GM23338 (cell line): ENCODE results near the gene ECE2.

Experiments used
- CREB1 ChIP-seq: fragments of 250-450 bp; sonication (Bioruptor Pico); IDR thresholded peaks from 2 replicates; pipeline ENCODE4 v1.5.0; 2020; ENCODE audit warnings: low read depth, mild to moderate bottlenecking, moderate library complexity
- EZH2 ChIP-seq: fragments of 200-600 bp; sonication (generic); IDR thresholded peaks from one replicate; pipeline ENCODE4 v1.8.0; 2017; ENCODE audit warnings: antibody characterized with exemption, mild to moderate bottlenecking, low read depth; ENCODE audit not compliant: unreplicated experiment
- JUNB ChIP-seq: IDR thresholded peaks from one replicate; pipeline ENCODE4 v1.6.1; 2016; ENCODE audit warnings: antibody characterized with exemption; ENCODE audit not compliant: unreplicated experiment
- POLR2AphosphoS5 ChIP-seq: IDR thresholded peaks from 2 replicates; pipeline ENCODE4 v1.6.1; 2016; ENCODE audit warnings: antibody characterized with exemption, low read depth
- TF ChIP-seq, protein P1 (sequence below), 2 experiments: fragments of 200-600 bp in 1 of 2; sonication (generic) in 1 of 2; conservative IDR thresholded peaks; 2 replicates each; pipeline versions ENCODE4 v1.5.1 to v1.6.1; 2016 to 2017; ENCODE audit warnings: antibody characterized with exemption in 2 of 2, low read depth in 2 of 2, mild to moderate bottlenecking in 2 of 2, moderate library complexity in 1 of 2
- TF ChIP-seq, protein P2 (sequence below): fragments of 250-450 bp; sonication (Bioruptor Pico); IDR thresholded peaks from 2 replicates; pipeline ENCODE4 v1.5.0; 2020; ENCODE audit warnings: mild to moderate bottlenecking, moderate library complexity
- TF ChIP-seq, protein P3 (sequence below): IDR thresholded peaks from one replicate; pipeline ENCODE4 v1.6.1; 2018; ENCODE audit warnings: antibody characterized with exemption; ENCODE audit not compliant: unreplicated experiment

DNA sequence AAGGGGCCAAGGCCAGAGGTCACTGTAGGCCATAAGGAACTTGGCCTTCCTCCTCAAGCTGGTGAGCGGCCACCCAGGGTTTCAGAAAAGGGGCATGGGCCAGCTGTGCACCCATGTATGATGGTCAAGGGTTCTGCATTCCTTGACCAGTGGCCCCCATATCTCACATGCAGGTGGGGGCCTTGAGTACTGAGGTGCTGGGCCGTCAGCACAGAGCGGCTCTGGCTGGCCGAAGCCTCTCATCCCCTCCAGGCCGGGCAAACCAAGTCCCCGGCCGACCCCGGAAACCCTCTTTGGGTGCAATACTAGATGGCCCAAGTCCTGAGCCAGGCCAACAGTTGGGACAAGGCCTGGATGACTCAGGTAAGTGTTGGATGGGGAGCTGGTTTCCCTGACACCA is 36.6 kb upstream of the ECE2 start:
- TF ChIP-seq, protein P1, sequence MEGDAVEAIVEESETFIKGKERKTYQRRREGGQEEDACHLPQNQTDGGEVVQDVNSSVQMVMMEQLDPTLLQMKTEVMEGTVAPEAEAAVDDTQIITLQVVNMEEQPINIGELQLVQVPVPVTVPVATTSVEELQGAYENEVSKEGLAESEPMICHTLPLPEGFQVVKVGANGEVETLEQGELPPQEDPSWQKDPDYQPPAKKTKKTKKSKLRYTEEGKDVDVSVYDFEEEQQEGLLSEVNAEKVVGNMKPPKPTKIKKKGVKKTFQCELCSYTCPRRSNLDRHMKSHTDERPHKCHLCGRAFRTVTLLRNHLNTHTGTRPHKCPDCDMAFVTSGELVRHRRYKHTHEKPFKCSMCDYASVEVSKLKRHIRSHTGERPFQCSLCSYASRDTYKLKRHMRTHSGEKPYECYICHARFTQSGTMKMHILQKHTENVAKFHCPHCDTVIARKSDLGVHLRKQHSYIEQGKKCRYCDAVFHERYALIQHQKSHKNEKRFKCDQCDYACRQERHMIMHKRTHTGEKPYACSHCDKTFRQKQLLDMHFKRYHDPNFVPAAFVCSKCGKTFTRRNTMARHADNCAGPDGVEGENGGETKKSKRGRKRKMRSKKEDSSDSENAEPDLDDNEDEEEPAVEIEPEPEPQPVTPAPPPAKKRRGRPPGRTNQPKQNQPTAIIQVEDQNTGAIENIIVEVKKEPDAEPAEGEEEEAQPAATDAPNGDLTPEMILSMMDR (conservative IDR thresholded peaks at IDR 0.05; ENCODE audit: low read depth in 2 of 2), result no peak
- TF ChIP-seq JUNB, result no peak
- TF ChIP-seq POLR2AphosphoS5, result no peak
- no peak for TF ChIP-seq EZH2
- TF ChIP-seq, protein P2, sequence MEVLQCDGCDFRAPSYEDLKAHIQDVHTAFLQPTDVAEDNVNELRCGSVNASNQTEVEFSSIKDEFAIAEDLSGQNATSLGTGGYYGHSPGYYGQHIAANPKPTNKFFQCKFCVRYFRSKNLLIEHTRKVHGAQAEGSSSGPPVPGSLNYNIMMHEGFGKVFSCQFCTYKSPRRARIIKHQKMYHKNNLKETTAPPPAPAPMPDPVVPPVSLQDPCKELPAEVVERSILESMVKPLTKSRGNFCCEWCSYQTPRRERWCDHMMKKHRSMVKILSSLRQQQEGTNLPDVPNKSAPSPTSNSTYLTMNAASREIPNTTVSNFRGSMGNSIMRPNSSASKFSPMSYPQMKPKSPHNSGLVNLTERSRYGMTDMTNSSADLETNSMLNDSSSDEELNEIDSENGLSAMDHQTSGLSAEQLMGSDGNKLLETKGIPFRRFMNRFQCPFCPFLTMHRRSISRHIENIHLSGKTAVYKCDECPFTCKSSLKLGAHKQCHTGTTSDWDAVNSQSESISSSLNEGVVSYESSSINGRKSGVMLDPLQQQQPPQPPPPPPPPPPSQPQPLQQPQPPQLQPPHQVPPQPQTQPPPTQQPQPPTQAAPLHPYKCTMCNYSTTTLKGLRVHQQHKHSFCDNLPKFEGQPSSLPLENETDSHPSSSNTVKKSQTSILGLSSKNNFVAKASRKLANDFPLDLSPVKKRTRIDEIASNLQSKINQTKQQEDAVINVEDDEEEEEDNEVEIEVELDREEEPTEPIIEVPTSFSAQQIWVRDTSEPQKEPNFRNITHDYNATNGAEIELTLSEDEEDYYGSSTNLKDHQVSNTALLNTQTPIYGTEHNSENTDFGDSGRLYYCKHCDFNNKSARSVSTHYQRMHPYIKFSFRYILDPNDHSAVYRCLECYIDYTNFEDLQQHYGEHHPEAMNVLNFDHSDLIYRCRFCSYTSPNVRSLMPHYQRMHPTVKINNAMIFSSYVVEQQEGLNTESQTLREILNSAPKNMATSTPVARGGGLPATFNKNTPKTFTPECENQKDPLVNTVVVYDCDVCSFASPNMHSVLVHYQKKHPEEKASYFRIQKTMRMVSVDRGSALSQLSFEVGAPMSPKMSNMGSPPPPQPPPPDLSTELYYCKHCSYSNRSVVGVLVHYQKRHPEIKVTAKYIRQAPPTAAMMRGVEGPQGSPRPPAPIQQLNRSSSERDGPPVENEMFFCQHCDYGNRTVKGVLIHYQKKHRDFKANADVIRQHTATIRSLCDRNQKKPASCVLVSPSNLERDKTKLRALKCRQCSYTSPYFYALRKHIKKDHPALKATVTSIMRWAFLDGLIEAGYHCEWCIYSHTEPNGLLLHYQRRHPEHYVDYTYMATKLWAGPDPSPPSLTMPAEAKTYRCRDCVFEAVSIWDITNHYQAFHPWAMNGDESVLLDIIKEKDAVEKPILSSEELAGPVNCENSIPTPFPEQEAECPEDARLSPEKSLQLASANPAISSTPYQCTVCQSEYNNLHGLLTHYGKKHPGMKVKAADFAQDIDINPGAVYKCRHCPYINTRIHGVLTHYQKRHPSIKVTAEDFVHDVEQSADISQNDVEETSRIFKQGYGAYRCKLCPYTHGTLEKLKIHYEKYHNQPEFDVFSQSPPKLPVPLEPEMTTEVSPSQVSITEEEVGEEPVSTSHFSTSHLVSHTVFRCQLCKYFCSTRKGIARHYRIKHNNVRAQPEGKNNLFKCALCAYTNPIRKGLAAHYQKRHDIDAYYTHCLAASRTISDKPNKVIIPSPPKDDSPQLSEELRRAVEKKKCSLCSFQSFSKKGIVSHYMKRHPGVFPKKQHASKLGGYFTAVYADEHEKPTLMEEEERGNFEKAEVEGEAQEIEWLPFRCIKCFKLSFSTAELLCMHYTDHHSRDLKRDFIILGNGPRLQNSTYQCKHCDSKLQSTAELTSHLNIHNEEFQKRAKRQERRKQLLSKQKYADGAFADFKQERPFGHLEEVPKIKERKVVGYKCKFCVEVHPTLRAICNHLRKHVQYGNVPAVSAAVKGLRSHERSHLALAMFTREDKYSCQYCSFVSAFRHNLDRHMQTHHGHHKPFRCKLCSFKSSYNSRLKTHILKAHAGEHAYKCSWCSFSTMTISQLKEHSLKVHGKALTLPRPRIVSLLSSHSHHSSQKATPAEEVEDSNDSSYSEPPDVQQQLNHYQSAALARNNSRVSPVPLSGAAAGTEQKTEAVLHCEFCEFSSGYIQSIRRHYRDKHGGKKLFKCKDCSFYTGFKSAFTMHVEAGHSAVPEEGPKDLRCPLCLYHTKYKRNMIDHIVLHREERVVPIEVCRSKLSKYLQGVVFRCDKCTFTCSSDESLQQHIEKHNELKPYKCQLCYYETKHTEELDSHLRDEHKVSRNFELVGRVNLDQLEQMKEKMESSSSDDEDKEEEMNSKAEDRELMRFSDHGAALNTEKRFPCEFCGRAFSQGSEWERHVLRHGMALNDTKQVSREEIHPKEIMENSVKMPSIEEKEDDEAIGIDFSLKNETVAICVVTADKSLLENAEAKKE (CRISPR knock-in tag), result no peak
- TF ChIP-seq, protein P3, sequence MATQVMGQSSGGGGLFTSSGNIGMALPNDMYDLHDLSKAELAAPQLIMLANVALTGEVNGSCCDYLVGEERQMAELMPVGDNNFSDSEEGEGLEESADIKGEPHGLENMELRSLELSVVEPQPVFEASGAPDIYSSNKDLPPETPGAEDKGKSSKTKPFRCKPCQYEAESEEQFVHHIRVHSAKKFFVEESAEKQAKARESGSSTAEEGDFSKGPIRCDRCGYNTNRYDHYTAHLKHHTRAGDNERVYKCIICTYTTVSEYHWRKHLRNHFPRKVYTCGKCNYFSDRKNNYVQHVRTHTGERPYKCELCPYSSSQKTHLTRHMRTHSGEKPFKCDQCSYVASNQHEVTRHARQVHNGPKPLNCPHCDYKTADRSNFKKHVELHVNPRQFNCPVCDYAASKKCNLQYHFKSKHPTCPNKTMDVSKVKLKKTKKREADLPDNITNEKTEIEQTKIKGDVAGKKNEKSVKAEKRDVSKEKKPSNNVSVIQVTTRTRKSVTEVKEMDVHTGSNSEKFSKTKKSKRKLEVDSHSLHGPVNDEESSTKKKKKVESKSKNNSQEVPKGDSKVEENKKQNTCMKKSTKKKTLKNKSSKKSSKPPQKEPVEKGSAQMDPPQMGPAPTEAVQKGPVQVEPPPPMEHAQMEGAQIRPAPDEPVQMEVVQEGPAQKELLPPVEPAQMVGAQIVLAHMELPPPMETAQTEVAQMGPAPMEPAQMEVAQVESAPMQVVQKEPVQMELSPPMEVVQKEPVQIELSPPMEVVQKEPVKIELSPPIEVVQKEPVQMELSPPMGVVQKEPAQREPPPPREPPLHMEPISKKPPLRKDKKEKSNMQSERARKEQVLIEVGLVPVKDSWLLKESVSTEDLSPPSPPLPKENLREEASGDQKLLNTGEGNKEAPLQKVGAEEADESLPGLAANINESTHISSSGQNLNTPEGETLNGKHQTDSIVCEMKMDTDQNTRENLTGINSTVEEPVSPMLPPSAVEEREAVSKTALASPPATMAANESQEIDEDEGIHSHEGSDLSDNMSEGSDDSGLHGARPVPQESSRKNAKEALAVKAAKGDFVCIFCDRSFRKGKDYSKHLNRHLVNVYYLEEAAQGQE, result no peak
- no peak for TF ChIP-seq CREB1 (CRISPR knock-in tag)
